Stimulated activated memory B cell treated with anti-CD40 and anti-IgM and Interleukin-4, amounts not matched to agents 10 μg/mL and 1 μg/mL and 100 μg/mL, for 72 hours (primary cell): ENCODE results near the gene AMY1C.
A peak's percentile ranks its signal among the peaks of the same experiment; 100 is the strongest.
"Not testable (repeated sequence)": the region's sequence is repeated elsewhere in the genome, so short reads cannot be mapped to it uniquely, and the experiment has no call there.

ENCODE experiments used
- ATAC-seq: fragments of 150-1000 bp; cut with Tn5 transposase; 2 replicates; pipeline ENCODE4 v1.10.0; 2021
- H3K27ac Mint-ChIP-seq: one replicate; pipeline ENCODE4 v1.8.0; 2022; ENCODE audit warnings: mild to moderate bottlenecking, mixed read lengths
- H3K27me3 Mint-ChIP-seq: one replicate; pipeline ENCODE4 v1.8.0; 2022; ENCODE audit warnings: mixed read lengths
- H3K36me3 Mint-ChIP-seq: one replicate; pipeline ENCODE4 v1.8.0; 2022; ENCODE audit warnings: mixed read lengths
- H3K4me1 Mint-ChIP-seq: one replicate; pipeline ENCODE4 v1.8.0; 2022; ENCODE audit warnings: mixed read lengths
- H3K4me3 Mint-ChIP-seq: one replicate; pipeline ENCODE4 v1.8.0; 2022; ENCODE audit warnings: mild to moderate bottlenecking, moderate library complexity, mixed read lengths
- H3K9me3 Mint-ChIP-seq: one replicate; pipeline ENCODE4 v1.8.0; 2022; ENCODE audit warnings: mixed read lengths

AMY1C gene

GRCh38 chr1:103749598-103749997 lies at the start of gene AMY1C:
Gene AMY1C, plus strand, starts transcription at chr1:103749898. Its CDS starts 572 bp downstream, at chr1:103750470.
- H3K27me3 Mint-ChIP-seq, H3K27ac Mint-ChIP-seq, H3K4me1 Mint-ChIP-seq, H3K9me3 Mint-ChIP-seq, ATAC-seq, H3K36me3 Mint-ChIP-seq, H3K4me3 Mint-ChIP-seq: not testable (repeated sequence)

GRCh38 chr1:103700669-103701068 lies 49.0 kb upstream of the AMY1C start:
- not testable (repeated sequence) for H3K27me3 Mint-ChIP-seq, H3K9me3 Mint-ChIP-seq, H3K27ac Mint-ChIP-seq

GRCh38 chr1:103701256-103701655 lies 48.4 kb upstream of the AMY1C start:
- not testable (repeated sequence) for H3K4me3 Mint-ChIP-seq, ATAC-seq, H3K4me1 Mint-ChIP-seq, H3K27me3 Mint-ChIP-seq, H3K36me3 Mint-ChIP-seq, H3K9me3 Mint-ChIP-seq, H3K27ac Mint-ChIP-seq

More at GRCh38 chr1:103700669-103701068, 49.0 kb upstream of the AMY1C start:
- not testable (repeated sequence) for H3K4me1 Mint-ChIP-seq, ATAC-seq, H3K4me3 Mint-ChIP-seq, H3K36me3 Mint-ChIP-seq

- not testable (repeated sequence) for H3K4me3 Mint-ChIP-seq, H3K9me3 Mint-ChIP-seq, H3K4me1 Mint-ChIP-seq, ATAC-seq, H3K27me3 Mint-ChIP-seq, H3K36me3 Mint-ChIP-seq, H3K27ac Mint-ChIP-seq
Observed at GRCh38 chr1:103707670-103708069, 42.0 kb upstream of the AMY1C start.

GRCh38 chr1:103710381-103710780 lies 39.3 kb upstream of the AMY1C start:
- not testable (repeated sequence) for H3K4me1 Mint-ChIP-seq, ATAC-seq, H3K27me3 Mint-ChIP-seq, H3K9me3 Mint-ChIP-seq, H3K4me3 Mint-ChIP-seq, H3K27ac Mint-ChIP-seq, H3K36me3 Mint-ChIP-seq

- not testable (repeated sequence) for H3K4me1 Mint-ChIP-seq
Observed at GRCh38 chr1:103717404-103717803, 32.3 kb upstream of the AMY1C start.

GRCh38 chr1:103721473-103721872 lies 28.2 kb upstream of the AMY1C start:
- not testable (repeated sequence) for H3K27me3 Mint-ChIP-seq, H3K36me3 Mint-ChIP-seq, H3K9me3 Mint-ChIP-seq, H3K27ac Mint-ChIP-seq, H3K4me1 Mint-ChIP-seq, ATAC-seq, H3K4me3 Mint-ChIP-seq

More at GRCh38 chr1:103717404-103717803, 32.3 kb upstream of the AMY1C start:
- not testable (repeated sequence) for H3K9me3 Mint-ChIP-seq, H3K4me3 Mint-ChIP-seq, H3K27me3 Mint-ChIP-seq, ATAC-seq, H3K27ac Mint-ChIP-seq, H3K36me3 Mint-ChIP-seq

- H3K4me1 Mint-ChIP-seq, H3K27ac Mint-ChIP-seq, H3K9me3 Mint-ChIP-seq, ATAC-seq, H3K27me3 Mint-ChIP-seq, H3K36me3 Mint-ChIP-seq, H3K4me3 Mint-ChIP-seq: not testable (repeated sequence)
Observed at GRCh38 chr1:103735334-103735733, 14.4 kb upstream of the AMY1C start.

GRCh38 chr1:103738031-103738430 lies 11.7 kb upstream of the AMY1C start:
- H3K27me3 Mint-ChIP-seq, H3K9me3 Mint-ChIP-seq, H3K4me3 Mint-ChIP-seq, H3K4me1 Mint-ChIP-seq, H3K27ac Mint-ChIP-seq, ATAC-seq, H3K36me3 Mint-ChIP-seq: not testable (repeated sequence)

GRCh38 chr1:103744449-103744848 lies 5.2 kb upstream of the AMY1C start:
- not testable (repeated sequence) for H3K4me1 Mint-ChIP-seq, H3K9me3 Mint-ChIP-seq

GRCh38 chr1:103745040-103745439 lies 4.7 kb upstream of the AMY1C start:
- not testable (repeated sequence) for H3K4me1 Mint-ChIP-seq, H3K27me3 Mint-ChIP-seq, H3K36me3 Mint-ChIP-seq, H3K27ac Mint-ChIP-seq, ATAC-seq, H3K9me3 Mint-ChIP-seq, H3K4me3 Mint-ChIP-seq

More at GRCh38 chr1:103744449-103744848, 5.2 kb upstream of the AMY1C start:
- not testable (repeated sequence) for ATAC-seq, H3K36me3 Mint-ChIP-seq, H3K4me3 Mint-ChIP-seq, H3K27me3 Mint-ChIP-seq, H3K27ac Mint-ChIP-seq

- ATAC-seq, H3K27ac Mint-ChIP-seq, H3K36me3 Mint-ChIP-seq, H3K4me3 Mint-ChIP-seq, H3K27me3 Mint-ChIP-seq, H3K9me3 Mint-ChIP-seq, H3K4me1 Mint-ChIP-seq: not testable (repeated sequence)
Observed at GRCh38 chr1:103748273-103748672, 1.4 kb upstream of the AMY1C start.

GRCh38 chr1:103761896-103762295 lies 12.2 kb downstream of the AMY1C start:
- H3K36me3 Mint-ChIP-seq, result no peaks in the 10 kb centered on the region
- H3K4me1 Mint-ChIP-seq, result no peaks in the 10 kb centered on the region
- no peak overlapping the region for H3K4me3 Mint-ChIP-seq
- no peaks in the 10 kb centered on the region for H3K9me3 Mint-ChIP-seq
- ATAC-seq, result no peak
- no peak overlapping the region for H3K27ac Mint-ChIP-seq
- no peaks in the 10 kb centered on the region for H3K27me3 Mint-ChIP-seq

GRCh38 chr1:103779932-103780331 lies 30.2 kb downstream of the AMY1C start:
- H3K4me3 Mint-ChIP-seq, result no peak overlapping the region

GRCh38 chr1:103783944-103784377 lies 34.3 kb downstream of the AMY1C start:
- peak; percentile 58 for ATAC-seq
- Mint-ChIP-seq H3K4me3 (no peak overlapping the region), H3K27ac (peak overlapping the region; percentile 3), H3K9me3 (no peaks in the 10 kb centered on the region), H3K27me3 (no peaks in the 10 kb centered on the region), H3K36me3 (no peaks in the 10 kb centered on the region), H3K4me1 (peaks cover 26% of the 10 kb centered on the region)

More at GRCh38 chr1:103779932-103780331, 30.2 kb downstream of the AMY1C start:
- H3K27ac Mint-ChIP-seq, result no peak overlapping the region
- H3K36me3 Mint-ChIP-seq, result no peaks in the 10 kb centered on the region
- no peaks in the 10 kb centered on the region for H3K27me3 Mint-ChIP-seq
- ATAC-seq, result no peak
- H3K9me3 Mint-ChIP-seq, result no peaks in the 10 kb centered on the region
- H3K4me1 Mint-ChIP-seq, result peaks cover 28% of the 10 kb centered on the region

GRCh38 chr1:103788377-103788776 lies 38.7 kb downstream of the AMY1C start:
- no peak for ATAC-seq
- no peaks in the 10 kb centered on the region for H3K36me3 Mint-ChIP-seq

GRCh38 chr1:103790172-103790571 lies 40.5 kb downstream of the AMY1C start:
- no peaks in the 10 kb centered on the region for H3K27me3 Mint-ChIP-seq
- H3K4me1 Mint-ChIP-seq, result no peaks in the 10 kb centered on the region
- no peak for ATAC-seq
- H3K27ac Mint-ChIP-seq, result no peak overlapping the region
- H3K4me3 Mint-ChIP-seq, result no peak overlapping the region
- no peaks in the 10 kb centered on the region for H3K9me3 Mint-ChIP-seq
- no peaks in the 10 kb centered on the region for H3K36me3 Mint-ChIP-seq

More at GRCh38 chr1:103788377-103788776, 38.7 kb downstream of the AMY1C start:
- no peak overlapping the region for H3K4me3 Mint-ChIP-seq
- H3K27ac Mint-ChIP-seq, result no peak overlapping the region
- H3K9me3 Mint-ChIP-seq, result no peaks in the 10 kb centered on the region
- no peaks in the 10 kb centered on the region for H3K27me3 Mint-ChIP-seq
- H3K4me1 Mint-ChIP-seq, result peaks cover 9% of the 10 kb centered on the region
